CD4-positive, alpha-beta T cell treated with Interleukin-4 for 1 hour (primary cell): Measurements from ENCODE around the gene QSOX1.

ENCODE experiments used
- DNase-seq, 2 donors: peaks; one replicate each; pipeline ENCODE4 v3.0.0-alpha.2; 2020 to 2022

QSOX1 gene

GRCh38 chr1:180170546-180171151, 16.0 kb downstream of the QSOX1 start:
- DNase-seq: no peak

DNA sequence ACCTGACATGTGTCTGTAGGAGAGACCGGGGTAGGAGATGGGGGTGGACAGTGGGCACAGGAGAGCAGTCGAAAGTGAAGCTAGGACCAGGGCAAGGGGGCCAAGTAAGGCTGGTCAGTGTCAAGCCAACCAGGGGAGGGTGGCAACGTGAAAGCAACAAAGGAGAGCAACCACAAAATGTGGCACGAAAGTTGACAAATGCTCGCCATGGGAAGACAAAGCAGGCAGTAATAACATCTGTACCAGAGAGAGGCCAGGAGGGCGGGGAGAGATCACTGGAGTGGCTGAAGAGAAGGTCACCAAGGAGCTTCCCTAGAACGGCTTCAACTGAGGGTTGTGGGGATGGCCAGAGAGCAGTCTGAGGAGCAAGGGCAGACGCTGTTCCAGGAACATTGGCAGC, 17.0 kb downstream of the QSOX1 start:
- DNase-seq: no peak

DNA sequence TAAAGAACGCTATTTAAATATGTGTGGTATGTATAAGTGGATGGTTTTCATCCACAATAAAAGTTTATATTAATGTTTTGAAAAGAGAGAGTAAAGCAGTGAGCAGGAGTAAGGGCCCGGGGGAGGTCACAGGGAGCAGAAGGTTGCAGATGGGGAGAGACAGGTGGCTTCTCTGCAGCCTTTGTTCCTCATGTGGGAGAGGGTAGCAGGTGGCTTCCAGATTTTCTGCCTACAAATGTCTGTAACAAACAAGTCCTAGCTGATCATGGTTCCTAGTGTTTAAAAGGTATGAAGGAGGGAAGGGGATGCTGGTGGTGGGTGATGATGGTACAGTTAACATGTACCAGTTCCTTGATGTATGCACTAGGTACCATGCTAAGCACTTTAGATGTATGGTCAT, 18.8 kb downstream of the QSOX1 start:
- DNase-seq: no peak

DNA sequence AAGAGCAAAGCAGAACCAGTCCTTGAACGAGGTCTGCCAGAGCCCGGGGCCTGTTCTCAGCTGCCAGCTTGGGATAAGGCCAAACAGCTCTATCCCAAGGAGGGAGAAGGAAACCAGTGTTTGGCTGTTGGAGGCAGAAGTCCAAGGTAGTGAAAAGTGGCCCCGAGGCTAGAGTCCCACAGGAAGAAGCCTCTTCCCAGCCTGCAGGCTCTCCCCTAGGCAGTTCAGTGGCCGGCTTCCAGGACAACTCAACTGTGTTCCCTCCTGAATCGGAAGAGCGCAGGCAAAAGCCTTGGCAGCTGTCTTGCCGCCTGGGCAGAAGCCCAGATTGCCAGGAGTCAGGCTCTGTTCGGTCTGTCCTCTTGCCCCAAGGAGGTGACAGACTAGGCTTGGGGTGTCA, 19.3 kb downstream of the QSOX1 start:
- DNase-seq: no peak

- no peak for DNase-seq
Observed at GRCh38 chr1:180175291-180175690, 20.6 kb downstream of the QSOX1 start.

DNA sequence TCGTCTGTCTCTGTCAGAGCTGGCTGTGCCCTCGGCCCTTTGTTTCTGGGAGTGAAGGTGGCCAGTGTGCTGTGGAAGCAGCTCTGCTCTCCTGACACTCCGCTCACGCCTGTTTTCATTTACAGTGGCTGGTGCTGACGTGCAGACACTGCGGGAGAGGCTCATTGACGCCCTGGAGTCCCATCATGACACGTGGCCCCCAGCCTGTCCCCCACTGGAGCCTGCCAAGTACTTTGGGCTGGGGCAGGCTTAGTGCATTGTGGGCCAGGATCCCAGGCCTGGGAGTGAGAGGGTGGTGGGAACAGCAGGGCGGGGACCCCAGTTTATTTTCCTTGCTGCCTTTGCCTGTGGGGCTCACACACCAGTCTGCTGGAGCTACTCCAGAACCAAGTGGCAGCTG, 21.1 kb downstream of the QSOX1 start:
- DNase-seq: no peak

DNA sequence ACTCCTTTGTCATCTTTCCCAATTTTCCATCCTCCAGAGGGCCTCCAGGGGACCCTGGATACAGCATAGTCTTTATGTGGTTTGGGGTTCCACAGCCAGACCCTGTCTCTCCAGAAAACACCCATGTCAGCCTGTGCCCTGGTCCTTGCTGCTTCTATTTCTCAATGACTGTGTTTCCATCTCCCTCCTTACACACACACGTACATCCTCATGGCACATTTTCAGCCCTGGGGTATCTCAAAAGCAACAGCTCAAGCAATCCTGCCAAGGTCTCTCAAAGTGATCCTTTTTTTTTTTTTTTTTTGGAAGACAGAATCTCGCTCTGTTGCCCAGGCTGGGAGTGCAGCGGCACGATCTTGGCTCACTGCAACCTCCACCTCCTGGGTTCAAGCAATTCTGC, 22.3 kb downstream of the QSOX1 start:
- DNase-seq: no peak

DNA sequence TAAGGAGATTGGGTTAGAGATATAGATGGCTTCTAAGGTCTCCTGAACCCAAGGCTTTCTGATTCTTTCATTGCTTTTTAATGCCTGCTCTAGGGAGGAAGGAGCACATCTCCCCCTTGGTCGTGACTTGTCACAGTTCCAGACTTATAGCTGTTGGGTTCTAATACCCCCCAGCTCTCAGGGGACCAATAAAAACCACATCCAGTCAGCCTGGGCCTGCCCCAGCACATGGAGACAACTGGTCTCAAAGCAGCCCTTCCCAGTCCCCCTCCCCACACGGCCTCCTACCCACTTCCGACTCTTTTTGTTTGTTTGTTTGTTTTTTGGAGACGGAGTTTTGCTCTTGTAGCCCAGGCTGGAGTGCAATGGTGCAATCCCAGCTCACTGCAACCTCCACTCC, 23.3 kb downstream of the QSOX1 start:
- DNase-seq: no peak

- DNase-seq: peak; percentile 58 to 63
Observed at GRCh38 chr1:180178511-180179161, 24.0 kb downstream of the QSOX1 start.

- no peak for DNase-seq
Observed at GRCh38 chr1:180179162-180179957, 24.7 kb downstream of the QSOX1 start.

DNA sequence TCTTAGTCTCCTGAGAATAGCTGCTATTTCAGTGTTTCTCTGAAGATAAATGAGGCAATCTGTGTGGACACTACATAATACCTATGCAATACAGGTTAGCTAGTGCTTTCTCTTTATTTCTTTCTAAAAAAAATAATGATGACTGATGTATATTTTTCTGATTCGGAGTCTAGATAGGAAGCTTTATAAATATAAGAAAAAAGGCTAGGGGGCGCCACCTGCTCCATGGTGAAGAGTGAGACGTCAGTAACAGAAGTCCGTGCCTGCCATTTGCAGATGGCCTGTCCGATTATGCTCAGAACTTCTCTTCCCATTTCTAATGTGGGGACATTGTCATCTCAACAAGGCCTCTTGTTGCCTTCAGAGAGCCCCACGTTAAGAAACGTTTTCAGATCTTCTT, 26.4 kb downstream of the QSOX1 start:
- DNase-seq: no peak

GRCh38 chr1:180181996-180182642, 27.4 kb downstream of the QSOX1 start:
- no peak for DNase-seq

DNA sequence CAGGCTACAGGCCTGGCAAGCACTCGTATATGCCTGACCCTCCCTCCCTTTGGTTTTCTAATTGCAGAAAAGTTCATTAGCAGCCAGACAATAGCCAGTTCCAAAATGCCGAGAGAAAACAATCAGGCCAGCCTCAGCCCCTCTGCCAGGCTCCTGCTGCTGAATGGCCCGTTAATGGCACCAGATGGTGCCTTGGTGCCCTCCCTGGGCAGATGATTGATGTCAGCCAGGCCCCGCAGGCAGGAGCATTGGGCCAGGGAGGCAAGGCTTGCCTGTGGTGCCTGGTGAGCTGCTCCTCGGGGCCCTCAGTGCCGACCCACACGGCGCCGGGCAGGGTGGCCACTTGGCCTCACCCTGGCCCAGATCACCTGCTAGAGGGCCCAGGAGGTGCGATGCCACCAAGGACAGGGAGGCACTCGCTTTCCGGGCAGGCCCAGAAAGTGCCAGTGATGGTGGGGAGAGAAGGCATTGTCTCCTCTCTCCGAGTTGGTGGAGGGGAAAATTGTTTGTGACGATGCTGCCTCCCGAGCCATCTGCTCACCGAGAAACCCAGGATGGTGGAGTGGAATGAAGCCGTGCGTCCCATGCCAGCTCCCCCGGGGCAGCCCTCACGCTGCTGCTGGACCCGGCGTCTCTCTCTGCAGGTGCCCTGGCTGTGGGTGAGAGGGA, 28.1 kb downstream of the QSOX1 start:
- no peak for DNase-seq

DNA sequence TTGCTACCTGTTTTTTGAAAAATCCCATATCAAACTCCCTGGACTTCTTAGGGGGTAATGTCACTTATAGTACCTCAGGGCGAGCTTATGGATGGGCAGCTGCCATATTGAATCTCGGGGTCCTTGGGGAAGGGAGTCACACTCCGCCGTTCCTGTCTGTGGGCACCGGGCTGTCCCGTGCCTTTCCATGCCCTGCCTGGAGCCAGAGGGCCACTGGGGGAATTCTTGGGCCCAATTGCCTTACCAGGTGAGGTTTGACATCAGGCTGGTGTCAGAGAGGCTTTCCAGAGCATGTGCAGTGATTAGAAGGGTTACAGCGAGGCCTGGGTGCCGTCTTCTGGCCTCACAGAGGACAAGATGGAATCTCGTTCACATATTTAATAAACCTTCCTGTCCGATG, 28.8 kb downstream of the QSOX1 start:
- DNase-seq: no peak

- DNase-seq: no peak
Observed at GRCh38 chr1:180184041-180184440, 29.4 kb downstream of the QSOX1 start.

DNA sequence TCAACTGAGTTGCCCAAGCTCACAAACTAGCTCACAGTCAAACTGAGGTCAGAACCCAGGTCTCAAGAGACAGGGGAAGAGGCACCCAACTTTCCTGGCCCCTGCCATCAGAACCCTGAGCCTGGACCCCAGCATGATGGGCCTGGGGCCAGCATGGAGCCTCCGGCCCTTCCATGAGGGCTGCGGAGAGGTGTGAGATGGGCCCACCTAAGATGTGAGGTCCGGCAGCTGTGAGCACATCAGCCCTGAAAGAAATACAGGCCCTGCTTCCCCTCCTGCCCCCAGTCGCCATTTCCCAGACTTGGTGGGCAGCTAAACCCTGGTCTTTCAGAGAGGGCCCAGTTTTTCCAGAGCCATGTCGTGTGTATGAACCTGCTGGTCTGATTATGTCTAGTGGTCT, 30.6 kb downstream of the QSOX1 start:
- no peak for DNase-seq

GRCh38 chr1:180185971-180186645, 31.4 kb downstream of the QSOX1 start:
- no peak for DNase-seq

DNA sequence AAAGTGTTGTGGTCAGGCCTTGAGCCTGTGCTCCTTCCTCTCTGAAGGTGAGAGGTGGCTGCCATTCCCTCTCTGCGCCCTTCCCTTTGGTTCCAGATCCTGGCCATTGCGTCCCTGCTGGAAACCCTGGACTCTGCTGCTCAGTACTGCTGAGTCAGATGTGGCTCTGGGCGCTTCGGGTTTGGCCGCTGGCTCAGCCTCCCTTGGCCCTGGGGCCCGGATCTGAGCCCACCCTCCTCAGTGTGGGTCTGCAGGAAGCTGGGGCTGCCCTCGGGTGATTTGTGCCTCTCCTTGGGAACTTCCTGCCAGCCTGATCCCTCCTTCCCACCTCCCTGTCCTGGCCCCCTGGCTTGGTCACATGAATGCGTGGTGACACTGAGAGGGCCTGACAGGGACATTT, 32.2 kb downstream of the QSOX1 start:
- no peak for DNase-seq

DNA sequence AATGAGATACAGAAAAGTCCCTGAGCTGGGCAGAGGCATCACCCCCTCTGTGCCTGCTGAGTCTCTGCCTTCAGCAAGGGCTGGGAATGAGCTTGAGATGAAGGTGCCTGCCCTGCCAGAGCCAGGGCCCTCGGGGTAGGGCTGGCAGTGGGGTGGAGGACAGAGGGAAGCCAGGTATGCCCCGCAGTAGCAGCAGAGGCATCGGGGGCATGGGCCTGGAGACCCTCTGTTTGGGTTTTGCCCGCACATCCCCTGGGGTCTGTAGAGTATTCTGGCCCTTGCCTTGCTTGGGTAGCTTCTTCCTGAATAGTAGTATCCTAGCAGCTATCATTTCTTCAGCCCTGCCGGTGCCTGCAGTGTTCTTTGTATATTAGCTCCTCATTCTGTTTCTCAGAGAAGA, 33.0 kb downstream of the QSOX1 start:
- DNase-seq: no peak

DNA sequence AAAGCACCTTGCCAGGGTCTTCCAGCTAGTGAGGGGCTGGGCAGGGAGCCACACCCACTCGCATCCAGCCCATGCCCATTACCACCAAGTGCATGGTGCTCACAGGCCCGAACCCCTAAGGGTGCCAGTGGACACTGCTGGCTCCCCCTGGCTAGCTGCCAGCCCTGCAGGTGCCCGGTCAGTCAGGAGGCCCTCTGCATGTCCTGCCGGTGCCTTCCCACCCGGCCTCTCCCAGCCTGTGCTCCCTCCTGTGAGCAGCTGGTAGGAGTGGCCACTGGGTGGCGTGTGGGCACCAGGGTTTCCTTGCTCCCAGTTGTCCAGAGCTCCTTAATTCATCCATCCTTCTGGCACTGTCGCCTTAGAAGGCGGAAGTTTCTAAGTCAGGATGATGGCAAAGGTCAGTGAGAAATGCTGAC, 33.4 kb downstream of the QSOX1 start:
- DNase-seq: no peak

DNA sequence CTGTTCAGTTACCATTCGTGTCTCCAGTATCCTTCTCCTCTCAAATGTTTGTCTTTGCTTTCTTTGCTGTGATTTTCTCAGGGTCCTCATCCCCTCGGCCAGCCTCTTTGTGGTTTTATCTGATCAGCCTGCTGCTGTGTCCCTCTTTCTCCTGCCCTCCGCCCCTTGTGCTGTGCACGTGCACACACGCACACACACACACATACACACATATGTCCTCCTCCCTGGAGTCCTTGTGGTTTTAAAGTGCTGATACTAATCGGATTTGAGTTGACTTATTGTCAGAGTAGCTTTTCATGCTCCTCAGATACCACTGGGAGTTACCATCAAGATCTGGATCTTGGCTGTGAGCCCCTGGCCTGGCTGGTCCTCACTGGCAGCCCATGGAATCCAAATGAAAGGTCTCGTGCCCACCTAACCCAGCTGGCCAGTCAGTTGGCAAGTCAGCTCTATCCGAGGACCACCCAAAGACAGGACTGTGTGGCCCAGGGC, 34.1 kb downstream of the QSOX1 start:
- DNase-seq: no peak

GRCh38 chr1:180190091-180190490, 35.4 kb downstream of the QSOX1 start:
- DNase-seq: peak in 1 of 2 donors; percentile 22
